B cell (primary cell): ENCODE measurements around the gene PEX7. TPM values are rescaled to one million over a fixed set of nuclear protein-coding genes. Genes with fewer than 3 reads are reported as not detected.

Experiments
- ATAC-seq: fragments of 200-7000 bp; cut with Tn5 transposase; one replicate; pipeline ENCODE4 v1.10.0; 2021; ENCODE audit warnings: low read depth, mild to moderate bottlenecking, moderate number of reproducible peaks, moderate library complexity
- CTCF ChIA-PET: fragments of 350-600 bp; sonication (Branson Sonifier 250); formaldehyde crosslinking; loops from one replicate; lab custom pipeline; 2021; ENCODE audit warnings: antibody characterized with exemption, inconsistent platforms; lab: Charles Lee
- POLR2A ChIA-PET: fragments of 350-600 bp; sonication (Branson Sonifier 250); formaldehyde crosslinking; loops from one replicate; lab custom pipeline; 2021; ENCODE audit warnings: antibody characterized with exemption; lab: Charles Lee
- DNase-seq: peaks from one replicate; pipeline ENCODE4 v3.0.0; 2013
- H2AFZ ChIP-seq: 2 replicates; pipeline ENCODE4 v1.6.1; 2012; ENCODE audit warnings: mild to moderate bottlenecking, low read depth, low read length; ENCODE audit not compliant: insufficient read depth, poor library complexity, severe bottlenecking
- H3K27ac ChIP-seq, 2 donors: 1 replicate in 1 of 2; 2 replicates in 1 of 2; pipeline ENCODE4 v1.5.1; 2012 to 2013; ENCODE audit warnings: low read length in 2 of 2, mild to moderate bottlenecking in 2 of 2, moderate library complexity in 1 of 2
- H3K27me3 ChIP-seq, 4 experiments: fragments of 200-600 bp in 1 of 4; sonication (generic) in 1 of 4; replicated peaks in 1 of 4; 1 replicate in 2 of 4; 2 replicates in 2 of 4; pipeline versions ENCODE4 v1.6.1 to v1.7.0; 2013 to 2016; ENCODE audit warnings: low read length in 3 of 4, mild to moderate bottlenecking in 2 of 4, mixed read lengths in 1 of 4, moderate library complexity in 1 of 4; ENCODE audit not compliant: insufficient read depth in 4 of 4, control insufficient read depth in 3 of 4; ENCODE audit errors: control extremely low read depth in 1 of 4
- H3K36me3 ChIP-seq, 2 experiments: replicated peaks in 1 of 2; 1 replicate in 1 of 2; 2 replicates in 1 of 2; pipeline versions ENCODE4 v1.6.1 to v1.7.1; 2013; ENCODE audit warnings: low read length in 1 of 2; ENCODE audit not compliant: insufficient read depth in 2 of 2, control insufficient read depth in 1 of 2; ENCODE audit errors: control extremely low read depth in 1 of 2, extremely low read depth in 1 of 2
- H3K4me1 ChIP-seq, 2 donors: fragments of 200-600 bp in 1 of 2; sonication (generic) in 1 of 2; 1 replicate in 1 of 2; 2 replicates in 1 of 2; pipeline versions ENCODE4 v1.5.1 to v1.6.1; 2013 to 2017; ENCODE audit warnings: low read length in 2 of 2; ENCODE audit not compliant: control insufficient read depth in 2 of 2, insufficient read depth in 2 of 2
- H3K4me2 ChIP-seq: replicated peaks from 2 replicates; pipeline ENCODE3; 2012; ENCODE audit warnings: mild to moderate bottlenecking, low read depth, low read length; ENCODE audit not compliant: poor library complexity, severe bottlenecking
- H3K4me3 ChIP-seq, 5 experiments: fragments of 200-600 bp in 1 of 5; sonication (generic) in 1 of 5; 1 replicate in 3 of 5; 2 replicates in 2 of 5; pipeline versions ENCODE4 v1.5.1 to v1.7.0; 2011 to 2016; ENCODE audit warnings: low read length in 4 of 5, mild to moderate bottlenecking in 4 of 5, low read depth in 2 of 5, control low read depth in 1 of 5, moderate library complexity in 1 of 5; ENCODE audit not compliant: insufficient read depth in 1 of 5; ENCODE audit errors: control extremely low read depth in 1 of 5, extremely low read depth in 1 of 5
- H3K79me2 ChIP-seq: fragments of 200-600 bp; sonication (generic); one replicate; pipeline ENCODE4 v1.6.0; 2016; ENCODE audit warnings: low read length; ENCODE audit not compliant: control insufficient read depth, insufficient read depth
- H3K9ac ChIP-seq: fragments of 200-600 bp; sonication (generic); 2 replicates; pipeline ENCODE4 v1.6.1; 2017; ENCODE audit warnings: mild to moderate bottlenecking, low read length, moderate library complexity
- H3K9me3 ChIP-seq, 3 donors: one replicate each; pipeline versions ENCODE4 v1.6.1 to v1.7.1; 2013; ENCODE audit warnings: low read length in 2 of 3; ENCODE audit not compliant: control insufficient read depth in 2 of 3, insufficient read depth in 1 of 3; ENCODE audit errors: control extremely low read depth in 1 of 3
- H4K20me1 ChIP-seq: 2 replicates; pipeline ENCODE4 v1.6.0; 2012; ENCODE audit warnings: mild to moderate bottlenecking, low read length; ENCODE audit not compliant: insufficient read depth, control insufficient read depth, poor library complexity, severe bottlenecking
- H3K27ac Mint-ChIP-seq: one replicate; pipeline ENCODE4 v1.8.0; 2021; ENCODE audit warnings: mixed read lengths
- H3K27me3 Mint-ChIP-seq: one replicate; pipeline ENCODE4 v1.8.0; 2021; ENCODE audit warnings: mixed read lengths
- H3K4me1 Mint-ChIP-seq: one replicate; pipeline ENCODE4 v1.8.0; 2021; ENCODE audit warnings: mixed read lengths
- H3K4me3 Mint-ChIP-seq: one replicate; pipeline ENCODE4 v1.8.0; 2021; ENCODE audit warnings: mixed read lengths
- H3K9me3 Mint-ChIP-seq: one replicate; pipeline ENCODE4 v1.8.0; 2022; ENCODE audit warnings: mixed read lengths; ENCODE audit not compliant: insufficient read depth
- EZH2 ChIP-seq: IDR thresholded peaks from 2 replicates; pipeline ENCODE4 v1.6.1; 2012; ENCODE audit warnings: borderline replicate concordance, low read depth, mild to moderate bottlenecking, moderate library complexity, low read length; ENCODE audit not compliant: insufficient read depth, poor library complexity, severe bottlenecking
- WGBS: methylation state at CpG from one replicate; pipeline ENCODE4 v1.1.5; 2013; ENCODE audit warnings: missing lambda C conversion rate; ENCODE audit not compliant: insufficient coverage; 5-methylcytosine and 5-hydroxymethylcytosine counted together
- intact Hi-C: fragments of 100-400 bp; cut with micrococcal nuclease; formaldehyde crosslinking; loops from one replicate; pipeline ENCODE4 v1.10.0; 2022
- polyA plus RNA-seq: library from polyadenylated mRNA; depleted of rRNA; stranded (reverse); fragments of >200 nt; gene quantifications from 2 replicates; pipeline ENCODE4 v1.2.3, GENCODE V29; 2012
- total RNA-seq, 2 donors: library from RNA; stranded (reverse); fragments of 120-200 nt in 1 of 2; gene quantifications; 1 replicate in 1 of 2; 2 replicates in 1 of 2; pipeline versions ENCODE4 v1.2.3 to v1.2.4, GENCODE V29; 2013 to 2022
- TF ChIP-seq, protein P1 (sequence below): fragments of 200-600 bp; IDR thresholded peaks from one replicate; pipeline ENCODE4 v1.8.0; 2022; ENCODE audit warnings: antibody characterized with exemption, mild to moderate bottlenecking

The PEX7 gene
- total and polyA plus RNA-seq, 2 donors (not counting 1 experiment from before 2014, with no cell fraction given), result 3.9 TPM

DNA sequence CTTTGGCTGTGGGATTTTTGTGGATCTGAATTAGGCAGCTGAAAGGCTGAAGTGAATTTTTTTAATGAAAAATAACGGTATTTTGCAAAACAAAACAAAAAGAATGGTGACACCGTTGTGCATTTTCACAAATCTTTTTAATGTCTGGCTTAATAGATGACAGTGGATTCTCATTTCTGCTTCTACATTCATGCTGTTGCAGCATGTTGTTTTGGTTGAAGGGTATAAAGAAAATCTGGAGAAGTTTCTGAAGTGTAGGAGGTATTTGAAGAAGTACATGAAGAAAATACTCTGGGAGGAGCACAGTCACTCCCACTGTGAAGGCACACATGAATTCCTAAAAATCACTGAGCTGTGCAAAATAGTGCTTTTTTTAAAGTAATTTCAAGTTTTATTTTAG is 27.0 kb upstream of the PEX7 start:
- no peaks in the 10 kb centered on the region for H3K27me3 Mint-ChIP-seq
- H3K9ac ChIP-seq, result no peak overlapping the region
- POLR2A ChIA-PET, result no interaction called here
- no peaks in the 10 kb centered on the region for H3K9me3 ChIP-seq
- no peaks in the 10 kb centered on the region for H3K9me3 Mint-ChIP-seq
- H3K4me3 Mint-ChIP-seq, result no peak overlapping the region
- no peak overlapping the region for H3K27ac ChIP-seq
- H3K4me3 ChIP-seq, result no peak overlapping the region
- no peaks in the 10 kb centered on the region for H4K20me1 ChIP-seq
- TF ChIP-seq, protein P1, sequence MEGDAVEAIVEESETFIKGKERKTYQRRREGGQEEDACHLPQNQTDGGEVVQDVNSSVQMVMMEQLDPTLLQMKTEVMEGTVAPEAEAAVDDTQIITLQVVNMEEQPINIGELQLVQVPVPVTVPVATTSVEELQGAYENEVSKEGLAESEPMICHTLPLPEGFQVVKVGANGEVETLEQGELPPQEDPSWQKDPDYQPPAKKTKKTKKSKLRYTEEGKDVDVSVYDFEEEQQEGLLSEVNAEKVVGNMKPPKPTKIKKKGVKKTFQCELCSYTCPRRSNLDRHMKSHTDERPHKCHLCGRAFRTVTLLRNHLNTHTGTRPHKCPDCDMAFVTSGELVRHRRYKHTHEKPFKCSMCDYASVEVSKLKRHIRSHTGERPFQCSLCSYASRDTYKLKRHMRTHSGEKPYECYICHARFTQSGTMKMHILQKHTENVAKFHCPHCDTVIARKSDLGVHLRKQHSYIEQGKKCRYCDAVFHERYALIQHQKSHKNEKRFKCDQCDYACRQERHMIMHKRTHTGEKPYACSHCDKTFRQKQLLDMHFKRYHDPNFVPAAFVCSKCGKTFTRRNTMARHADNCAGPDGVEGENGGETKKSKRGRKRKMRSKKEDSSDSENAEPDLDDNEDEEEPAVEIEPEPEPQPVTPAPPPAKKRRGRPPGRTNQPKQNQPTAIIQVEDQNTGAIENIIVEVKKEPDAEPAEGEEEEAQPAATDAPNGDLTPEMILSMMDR, result no peak
- no peak for TF ChIP-seq EZH2
- CTCF ChIA-PET, result interaction anchor here (0.6 to 3.3 kb wide), 6 partner anchors 27 to 187 kb away, joined by 3 to 66 read pairs (median 6); partner anchors contain the start of gene PEX7
- intact Hi-C loops, result loop anchor here (10.0 kb wide), 1 partner anchor 129 kb away; the partner anchor contains the start of gene SLC35D3
- ATAC-seq (no peak), DNase-seq (no peak)
- WGBS, result 100% methylated on average over 1 of the region's 2 CpGs
- H3K4me1 Mint-ChIP-seq, result peaks cover 17% of the 10 kb centered on the region
- H2AFZ ChIP-seq, result no peak overlapping the region
- no peak overlapping the region for H3K4me2 ChIP-seq
- no peaks in the 10 kb centered on the region for H3K36me3 ChIP-seq
- peaks cover 10 to 13% of the 10 kb centered on the region in 2 donors for H3K4me1 ChIP-seq
- H3K27ac Mint-ChIP-seq, result no peak overlapping the region
- H3K27me3 ChIP-seq, result peaks cover 0 to 1% (median 0%) of the 10 kb centered on the region in 4 experiments
- H3K79me2 ChIP-seq, result peaks cover 2% of the 10 kb centered on the region

DNA sequence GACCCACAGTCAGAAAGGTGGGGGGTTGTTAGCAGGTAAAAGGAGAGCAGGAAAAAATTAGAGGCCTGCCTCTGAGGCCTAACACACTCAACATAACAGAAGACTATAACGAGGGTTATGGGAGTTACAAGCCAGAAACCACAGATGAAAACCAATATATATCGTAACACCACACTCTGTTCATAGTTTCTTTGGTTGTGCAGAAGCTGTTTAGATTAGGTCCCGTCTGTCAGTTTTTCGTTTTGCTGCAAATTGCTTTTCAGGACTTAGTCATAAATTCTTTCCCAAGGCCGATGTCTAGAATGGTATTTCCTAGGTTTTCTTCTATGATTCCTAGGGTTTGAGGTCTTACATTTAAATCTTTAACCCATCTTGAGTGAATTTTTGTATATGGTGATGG is 26.4 kb upstream of the PEX7 start:
- no peaks in the 10 kb centered on the region for H3K36me3 ChIP-seq
- ChIA-PET CTCF (interaction anchor here (3.3 kb wide), 1 partner anchor 152 kb away, joined by 66 read pairs; no protein-coding TSS in a partner anchor), POLR2A (no interaction called here)
- no peaks in the 10 kb centered on the region for H3K9me3 ChIP-seq
- no CpG with 5 or more reads among the region's 5 CpGs for WGBS
- peaks cover 7 to 9% of the 10 kb centered on the region in 2 donors for H3K4me1 ChIP-seq
- no peak for DNase-seq
- H3K4me3 Mint-ChIP-seq, result no peak overlapping the region
- no peaks in the 10 kb centered on the region for H4K20me1 ChIP-seq
- no peak overlapping the region for H3K4me3 ChIP-seq
- intact Hi-C loops, result loop anchor here (10.0 kb wide), 1 partner anchor 129 kb away; the partner anchor contains the start of gene SLC35D3
- H3K27me3 Mint-ChIP-seq, result peaks cover 3% of the 10 kb centered on the region
- no peak overlapping the region for H3K9ac ChIP-seq
- TF ChIP-seq, protein P1, result no peak
- ATAC-seq, result no peak
- H3K79me2 ChIP-seq, result no peaks in the 10 kb centered on the region
- no peak overlapping the region for H3K27ac ChIP-seq
- no peak overlapping the region for H3K4me2 ChIP-seq
- H3K9me3 Mint-ChIP-seq, result no peaks in the 10 kb centered on the region
- H3K27ac Mint-ChIP-seq, result no peak overlapping the region
- H3K27me3 ChIP-seq, result peaks cover 0 to 5% (median 0%) of the 10 kb centered on the region in 4 experiments
- H3K4me1 Mint-ChIP-seq, result peaks cover 11% of the 10 kb centered on the region
- H2AFZ ChIP-seq, result no peak overlapping the region
